Lower leg skin (tissue), 4 donors: ENCODE measurements around the gene SELENOI. TPM values are rescaled to one million over a fixed set of nuclear protein-coding genes. Genes with fewer than 3 reads are reported as not detected.

Experiments
- DNase-seq, 2 donors: peaks; one replicate each; pipeline ENCODE4 v3.0.0-alpha.2; 2019; ENCODE audit warnings: low spot score in 2 of 2
- H3K4me3 ChIP-seq: fragments of 200-600 bp; sonication (generic); 2 replicates; pipeline ENCODE4 v1.5.1; 2017; ENCODE audit warnings: mild to moderate bottlenecking, low read depth; ENCODE audit not compliant: poor library complexity, severe bottlenecking
- POLR2A ChIP-seq, 2 donors: fragments of 450-650 bp; IDR thresholded peaks; one replicate each; pipeline ENCODE4 v1.6.1; 2016 to 2017; ENCODE audit warnings: antibody characterized with exemption in 2 of 2, mild to moderate bottlenecking in 1 of 2, moderate library complexity in 1 of 2
- WGBS, 2 donors: methylation state at CpG; one replicate each; pipeline ENCODE4 v1.1.5; 2018; 5-methylcytosine and 5-hydroxymethylcytosine counted together
- intact Hi-C: fragments of 100-400 bp; cut with DNase I; formaldehyde crosslinking; loops from one replicate; pipeline ENCODE4 v1.15.0; 2023; ENCODE audit warnings: low total_unique reads
- total RNA-seq, 4 donors: library from RNA; depleted of rRNA; stranded (reverse); fragments of >200 nt; gene quantifications; one replicate each; pipeline ENCODE4 v1.1.0, GENCODE V29; 2016
- TF ChIP-seq, protein P1 (sequence below), 3 donors: fragments of 450-650 bp; IDR thresholded peaks; one replicate each; pipeline ENCODE4 v1.5.1; 2016; ENCODE audit warnings: antibody characterized with exemption in 3 of 3, mild to moderate bottlenecking in 3 of 3, moderate library complexity in 2 of 3

SELENOI gene
- total RNA-seq, 4 donors from 2014 or later, result 24.7 to 34.3 (median 29.2) TPM

DNA sequence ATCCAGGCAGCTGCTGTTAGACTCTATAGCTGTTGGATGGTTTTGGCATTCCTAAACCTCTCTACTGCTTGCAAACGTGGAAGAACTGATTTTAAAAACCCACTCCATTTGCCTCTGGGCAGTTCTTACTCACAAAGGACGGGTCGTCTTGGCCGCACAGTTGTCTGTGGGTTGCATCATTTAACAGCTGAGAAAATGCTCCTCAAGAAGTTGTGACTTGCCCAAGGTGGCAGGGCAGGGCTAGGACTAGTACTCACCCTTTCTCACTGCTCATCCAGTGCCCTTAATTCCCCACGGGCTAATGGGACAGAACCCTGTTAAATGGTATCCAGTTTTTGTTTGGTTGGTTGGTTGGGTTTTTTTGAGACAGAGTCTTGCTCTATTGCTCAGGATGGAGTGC lies 54.8 kb downstream of the SELENOI start:
- 44 to 50% methylated on average over 5 of the region's 5 CpGs for WGBS, 2 donors
- DNase-seq, result no peak
- no peak overlapping the region for H3K4me3 ChIP-seq
- intact Hi-C loops, result no loop called here
- no peak for TF ChIP-seq POLR2A (IDR thresholded peaks at IDR 0.05)
- TF ChIP-seq, protein P1, sequence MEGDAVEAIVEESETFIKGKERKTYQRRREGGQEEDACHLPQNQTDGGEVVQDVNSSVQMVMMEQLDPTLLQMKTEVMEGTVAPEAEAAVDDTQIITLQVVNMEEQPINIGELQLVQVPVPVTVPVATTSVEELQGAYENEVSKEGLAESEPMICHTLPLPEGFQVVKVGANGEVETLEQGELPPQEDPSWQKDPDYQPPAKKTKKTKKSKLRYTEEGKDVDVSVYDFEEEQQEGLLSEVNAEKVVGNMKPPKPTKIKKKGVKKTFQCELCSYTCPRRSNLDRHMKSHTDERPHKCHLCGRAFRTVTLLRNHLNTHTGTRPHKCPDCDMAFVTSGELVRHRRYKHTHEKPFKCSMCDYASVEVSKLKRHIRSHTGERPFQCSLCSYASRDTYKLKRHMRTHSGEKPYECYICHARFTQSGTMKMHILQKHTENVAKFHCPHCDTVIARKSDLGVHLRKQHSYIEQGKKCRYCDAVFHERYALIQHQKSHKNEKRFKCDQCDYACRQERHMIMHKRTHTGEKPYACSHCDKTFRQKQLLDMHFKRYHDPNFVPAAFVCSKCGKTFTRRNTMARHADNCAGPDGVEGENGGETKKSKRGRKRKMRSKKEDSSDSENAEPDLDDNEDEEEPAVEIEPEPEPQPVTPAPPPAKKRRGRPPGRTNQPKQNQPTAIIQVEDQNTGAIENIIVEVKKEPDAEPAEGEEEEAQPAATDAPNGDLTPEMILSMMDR (IDR thresholded peaks at IDR 0.05), result no peak

DNA sequence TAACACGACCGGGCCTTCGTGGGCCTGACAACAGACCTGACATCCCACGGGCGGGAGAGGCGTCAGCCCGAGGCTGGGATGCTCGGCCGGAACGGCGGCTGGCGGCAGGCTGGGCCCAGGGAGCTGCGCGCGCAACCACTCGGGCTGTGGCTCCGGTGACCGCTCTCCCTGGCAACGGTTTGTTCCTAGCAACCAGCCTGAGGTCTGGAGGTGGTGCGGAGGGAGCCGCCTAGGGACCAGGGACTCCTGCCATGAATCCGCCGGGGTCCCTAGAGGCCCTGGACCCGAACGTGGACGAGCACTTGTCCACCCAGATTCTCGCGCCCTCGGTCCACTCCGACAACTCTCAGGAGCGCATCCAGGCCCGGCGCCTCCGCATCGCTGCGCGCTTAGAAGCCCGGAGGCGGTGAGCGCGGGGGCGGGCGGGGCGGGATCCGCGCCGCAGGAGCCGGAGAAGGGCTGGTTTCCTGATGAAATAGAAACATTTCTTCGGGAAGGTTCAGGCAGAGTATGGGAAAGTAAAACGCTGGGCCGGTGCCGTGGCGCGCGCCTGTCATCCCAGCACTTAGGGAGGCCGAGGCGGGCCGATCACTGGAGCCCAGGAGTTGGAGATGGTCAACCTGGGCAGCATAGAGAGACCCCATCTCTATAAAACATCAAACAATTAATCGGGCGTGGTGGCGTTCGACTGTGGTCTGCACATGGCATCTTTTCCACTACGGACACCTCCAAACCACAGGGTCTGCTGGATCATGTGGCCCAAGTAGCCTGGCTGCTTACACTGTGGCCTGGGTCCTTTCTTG lies 56.0 kb downstream of the SELENOI start, which contains the start of gene DRC1:
Gene DRC1, plus strand, starts transcription at position 182 of the 803 bp plus-strand sequence. Its CDS starts 70 bp downstream, at position 252.
- 20 to 22% methylated on average over 41 to 51 of the region's 63 CpGs for WGBS, 2 donors
- DNase-seq, result no peak
- H3K4me3 ChIP-seq, result no peak within 1 kb of the TSS
- intact Hi-C loops, result no loop called here
- TF ChIP-seq POLR2A (IDR thresholded peaks at IDR 0.05), result no peak
- TF ChIP-seq, protein P1 (IDR thresholded peaks at IDR 0.05), result no peak

DNA sequence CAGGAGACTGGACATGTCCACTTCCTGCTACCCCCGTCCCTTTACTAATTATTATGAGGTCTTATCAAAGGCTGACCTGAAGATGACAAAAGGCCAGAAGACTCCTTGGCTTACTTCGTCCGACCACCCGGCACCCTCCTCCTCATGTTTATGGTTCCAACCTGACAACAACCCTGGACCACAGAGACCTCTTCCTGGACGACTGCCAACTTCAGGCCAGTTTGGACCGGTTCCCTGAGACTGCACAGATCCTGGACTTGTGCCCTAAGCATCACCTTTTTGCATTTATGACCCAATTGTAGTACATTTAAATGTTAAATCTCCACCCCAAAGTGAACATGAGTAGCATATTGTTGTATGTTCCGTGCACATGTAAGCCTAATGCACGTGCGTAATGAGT lies 61.6 kb downstream of the SELENOI start:
- TF ChIP-seq POLR2A (IDR thresholded peaks at IDR 0.05), result no peak
- TF ChIP-seq, protein P1 (IDR thresholded peaks at IDR 0.05), result no peak
- intact Hi-C loops, result no loop called here
- WGBS, 2 donors, result 77 to 79% methylated on average over 9 of the region's 9 CpGs
- no peak overlapping the region for H3K4me3 ChIP-seq
- no peak for DNase-seq

DNA sequence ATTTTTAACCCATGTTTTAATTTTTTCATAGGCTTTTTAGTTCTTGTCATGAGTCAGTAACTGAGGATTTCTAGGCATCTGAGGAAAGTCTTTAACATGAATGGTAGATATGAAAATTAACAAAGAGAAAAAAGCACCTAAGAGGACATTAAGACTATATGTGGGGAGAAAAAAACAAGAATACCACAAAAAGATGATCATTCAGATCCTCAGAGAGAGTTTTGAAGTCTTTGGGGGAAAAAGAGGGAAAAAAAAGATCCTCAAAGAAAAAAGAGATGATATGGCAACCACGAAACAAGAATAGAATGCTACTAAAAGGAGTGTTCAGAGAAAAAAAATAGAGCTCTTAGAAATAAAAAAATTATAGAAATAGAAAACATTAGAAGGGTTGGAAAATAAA lies 63.8 kb downstream of the SELENOI start:
- H3K4me3 ChIP-seq, result no peak overlapping the region
- TF ChIP-seq, protein P1 (IDR thresholded peaks at IDR 0.05), result no peak
- TF ChIP-seq POLR2A (IDR thresholded peaks at IDR 0.05), result no peak
- intact Hi-C loops, result no loop called here
- DNase-seq, result no peak
- 76 to 94% methylated on average over 1 of the region's 1 CpG for WGBS, 2 donors

DNA sequence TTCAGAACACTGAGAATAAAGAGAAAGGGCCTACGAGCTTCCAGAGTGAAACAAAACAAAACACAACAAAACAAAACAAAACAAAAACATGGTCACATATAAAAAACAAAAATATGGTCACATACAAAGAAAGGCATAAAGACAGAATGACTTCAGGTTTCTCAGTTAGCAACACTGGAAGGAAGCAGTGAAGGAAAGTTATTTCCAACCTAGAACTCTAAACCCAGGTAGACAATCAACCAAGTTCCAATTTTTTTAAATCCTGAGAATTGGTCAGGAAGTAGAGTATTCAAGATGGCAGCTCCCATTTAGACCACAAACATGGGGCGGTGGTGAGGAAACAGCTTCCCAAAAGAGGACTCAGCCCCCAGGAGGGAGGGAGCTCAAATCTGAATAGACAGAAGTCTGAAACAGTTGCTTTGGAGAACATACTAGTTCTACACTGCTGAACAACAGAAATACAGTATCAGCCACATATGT lies 64.9 kb downstream of the SELENOI start:
- no peak for TF ChIP-seq POLR2A (IDR thresholded peaks at IDR 0.05)
- 90 to 92% methylated on average over 2 of the region's 2 CpGs for WGBS, 2 donors
- DNase-seq, result no peak
- H3K4me3 ChIP-seq, result no peak overlapping the region
- intact Hi-C loops, result no loop called here

DNA sequence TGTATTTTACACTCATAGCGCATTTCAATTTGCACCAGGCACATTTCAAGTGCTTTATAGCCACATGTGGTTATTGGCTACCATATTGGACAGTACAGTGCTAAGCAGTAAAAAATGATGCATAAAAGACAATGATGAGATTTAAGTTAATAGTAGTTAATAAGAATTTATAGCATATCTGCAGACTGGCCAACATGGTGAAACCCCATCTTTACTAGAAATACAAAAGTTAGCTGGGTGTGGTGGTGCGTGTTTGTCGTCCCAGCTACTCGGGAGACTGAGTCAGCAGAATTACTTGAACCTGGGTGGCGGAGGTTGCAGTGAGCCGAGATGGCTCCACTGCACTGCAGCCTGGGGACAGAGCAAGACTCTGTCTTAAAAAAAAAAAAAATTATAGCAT lies 65.5 kb downstream of the SELENOI start:
- WGBS, 2 donors, result 88 to 94% methylated on average over 6 of the region's 6 CpGs
- DNase-seq, result no peak
- H3K4me3 ChIP-seq, result no peak overlapping the region
- no peak for TF ChIP-seq POLR2A (IDR thresholded peaks at IDR 0.05)
- TF ChIP-seq, protein P1 (IDR thresholded peaks at IDR 0.05), result no peak
- intact Hi-C loops, result no loop called here
